DMS 273 (cell line): ENCODE measurements around the gene FASTKD3.
"Not testable (repeated sequence)": the region's sequence is repeated elsewhere in the genome, so short reads cannot be mapped to it uniquely, and the experiment has no call there.

ENCODE experiments used
- DNase-seq: peaks from one replicate; lab custom pipeline; 2025; ENCODE audit not compliant: unreplicated experiment; lab: John Stamatoyannopoulos, UW

The FASTKD3 gene, protein sequence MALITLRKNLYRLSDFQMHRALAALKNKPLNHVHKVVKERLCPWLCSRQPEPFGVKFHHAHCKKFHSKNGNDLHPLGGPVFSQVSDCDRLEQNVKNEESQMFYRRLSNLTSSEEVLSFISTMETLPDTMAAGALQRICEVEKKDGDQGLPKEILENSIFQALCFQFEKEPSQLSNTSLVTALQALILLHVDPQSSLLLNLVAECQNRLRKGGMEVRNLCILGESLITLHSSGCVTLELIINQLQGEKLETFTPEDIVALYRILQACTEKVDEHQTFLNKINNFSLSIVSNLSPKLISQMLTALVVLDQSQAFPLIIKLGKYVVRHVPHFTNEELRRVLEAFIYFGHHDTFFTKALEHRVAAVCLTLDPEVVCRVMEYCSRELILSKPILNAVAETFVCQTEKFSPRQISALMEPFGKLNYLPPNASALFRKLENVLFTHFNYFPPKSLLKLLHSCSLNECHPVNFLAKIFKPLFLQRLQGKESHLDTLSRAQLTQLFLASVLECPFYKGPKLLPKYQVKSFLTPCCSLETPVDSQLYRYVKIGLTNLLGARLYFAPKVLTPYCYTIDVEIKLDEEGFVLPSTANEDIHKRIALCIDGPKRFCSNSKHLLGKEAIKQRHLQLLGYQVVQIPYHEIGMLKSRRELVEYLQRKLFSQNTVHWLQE

GRCh38 chr5:7868773-7869473, at the start of gene FASTKD3, which contains the start of gene MTRR:
TSS of gene FASTKD3 (minus strand) at chr5:7869031. CDS start at chr5:7868083, 948 bp downstream.
TSS of gene MTRR (plus strand) at chr5:7869148. CDS start at chr5:7870795, 1,647 bp downstream.
- DNase-seq, result peak; percentile 98

DNA sequence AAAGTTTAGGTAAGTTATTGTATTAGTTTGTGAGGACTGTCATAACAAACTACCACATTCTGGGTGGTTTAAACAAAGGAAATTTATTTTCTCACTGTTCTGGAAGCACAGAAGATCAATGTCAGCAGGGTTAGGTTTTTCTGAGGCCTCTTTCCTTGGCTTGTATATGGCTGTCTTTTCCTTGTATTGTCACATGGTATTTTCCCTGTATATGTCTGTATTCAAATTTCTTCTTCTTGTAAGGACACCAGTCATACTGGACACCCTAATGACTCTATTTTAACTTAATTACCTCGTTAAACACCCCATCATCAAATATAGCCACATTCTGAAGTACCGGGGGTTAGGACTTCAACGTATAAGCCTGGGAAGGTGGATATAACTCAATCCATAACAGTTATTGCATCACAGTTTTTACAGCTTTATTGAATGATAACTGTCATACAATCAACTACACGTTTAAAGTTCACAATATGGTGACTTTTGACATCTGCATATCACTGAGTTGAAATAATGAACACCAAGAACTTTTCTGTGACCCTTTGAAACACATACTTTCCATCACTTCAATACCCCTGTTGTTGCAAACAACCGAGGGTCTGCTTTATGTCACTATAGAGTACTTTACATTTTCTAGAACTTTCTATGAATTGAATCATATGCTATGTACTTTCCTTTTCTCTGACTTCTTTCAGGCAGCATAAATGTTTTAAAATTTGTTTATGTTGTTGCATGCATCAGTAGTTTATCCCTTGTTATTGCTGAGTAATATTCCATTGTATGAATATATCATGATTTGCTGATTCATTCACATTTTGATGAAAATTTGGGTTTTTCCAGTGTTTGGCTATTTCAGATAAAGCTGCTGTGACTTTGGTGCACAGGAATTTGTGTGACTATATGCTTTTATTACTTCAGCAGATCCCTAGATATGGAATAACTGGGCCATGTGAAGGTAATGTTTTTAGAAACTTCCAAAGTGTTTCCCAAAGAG, 48.6 kb upstream of the FASTKD3 start:
- no peak for DNase-seq

GRCh38 chr5:7916171-7916804, 47.5 kb upstream of the FASTKD3 start:
- no peak for DNase-seq

- not testable (repeated sequence) for DNase-seq
Observed at GRCh38 chr5:7911429-7911771, 42.6 kb upstream of the FASTKD3 start.

GRCh38 chr5:7910738-7911428, 42.1 kb upstream of the FASTKD3 start:
- DNase-seq, result peak; percentile 67

DNA sequence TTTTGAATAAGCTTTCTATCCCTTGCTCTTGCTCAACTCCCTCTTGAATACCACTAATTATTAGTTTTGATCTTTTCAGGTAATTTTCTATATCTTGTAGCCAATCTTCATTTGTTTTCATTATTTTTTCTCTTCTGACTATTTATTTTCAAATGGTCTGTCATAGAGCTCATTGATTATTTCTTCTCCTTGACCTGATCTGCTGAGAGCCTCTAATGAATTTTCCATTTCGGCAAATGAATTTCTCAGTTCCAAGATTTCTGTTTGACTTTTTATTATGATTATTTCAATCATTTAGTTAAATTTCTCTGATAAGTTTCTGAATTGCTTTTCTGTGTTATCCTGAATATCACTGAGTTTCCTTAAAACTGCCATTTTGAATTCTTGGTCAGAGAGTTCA, 39.5 kb upstream of the FASTKD3 start:
- no peak for DNase-seq

GRCh38 chr5:7907612-7908011, 38.8 kb upstream of the FASTKD3 start:
- no peak for DNase-seq

GRCh38 chr5:7904170-7904569, 35.3 kb upstream of the FASTKD3 start:
- no peak for DNase-seq

GRCh38 chr5:7902666-7903625, 34.1 kb upstream of the FASTKD3 start:
- DNase-seq, result no peak

- no peak for DNase-seq
Observed at GRCh38 chr5:7902201-7902600, 33.4 kb upstream of the FASTKD3 start.

GRCh38 chr5:7897014-7897600, 28.3 kb upstream of the FASTKD3 start:
- peak; percentile 79 for DNase-seq

- DNase-seq, result no peak
Observed at GRCh38 chr5:7894860-7895259, 26.0 kb upstream of the FASTKD3 start.

DNA sequence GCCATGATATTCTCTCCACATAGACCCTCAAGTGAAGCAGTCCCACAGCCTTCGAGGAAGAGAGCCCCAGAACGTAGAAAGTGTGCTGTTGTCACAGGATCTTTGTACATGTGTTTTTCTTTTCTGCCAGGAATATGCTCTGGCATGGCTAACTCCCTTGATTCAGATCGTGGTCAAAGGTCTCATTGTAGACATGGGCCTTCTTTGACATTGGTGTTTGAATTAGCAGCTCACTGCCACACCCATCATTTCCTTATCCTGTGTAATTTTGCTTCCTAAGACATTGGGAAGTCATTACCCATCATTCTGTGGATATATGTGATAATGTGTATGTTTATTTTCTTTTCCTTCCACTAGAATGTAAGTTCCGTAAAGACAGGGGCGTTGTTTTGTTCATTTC, 25.6 kb upstream of the FASTKD3 start:
- DNase-seq, result no peak

GRCh38 chr5:7888901-7889300, 20.1 kb upstream of the FASTKD3 start:
- DNase-seq, result no peak

GRCh38 chr5:7886849-7887475, 18.1 kb upstream of the FASTKD3 start:
- DNase-seq, result peak; percentile 44

GRCh38 chr5:7884491-7885267, 15.8 kb upstream of the FASTKD3 start:
- DNase-seq, result no peak

DNA sequence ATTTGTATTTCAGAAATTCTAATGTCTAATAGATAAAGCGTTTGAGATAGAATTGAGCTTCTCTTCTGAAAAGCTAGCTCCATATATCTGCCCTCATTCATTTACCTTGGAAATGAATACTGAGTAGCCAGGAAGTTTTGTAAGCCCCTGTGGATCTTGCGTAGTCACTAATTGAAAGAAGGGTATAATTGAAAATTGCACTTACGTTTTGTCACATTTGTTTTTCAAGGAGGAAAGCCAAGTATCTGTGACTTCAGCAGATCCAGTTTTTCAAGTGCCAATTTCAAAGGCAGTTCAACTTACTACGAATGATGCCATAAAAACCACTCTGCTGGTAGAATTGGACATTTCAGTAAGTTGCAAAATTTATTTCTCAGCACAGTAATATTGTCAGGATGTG, 14.1 kb upstream of the FASTKD3 start:
- no peak for DNase-seq
